Smooth muscle cell (in vitro differentiated cells): ENCODE results near the gene UNC5C. TPM values are rescaled to one million over a fixed set of nuclear protein-coding genes. Genes with fewer than 3 reads are reported as not detected.

Experiments used
- DNase-seq: peaks from one replicate; lab custom pipeline; 2025; ENCODE audit not compliant: unreplicated experiment; lab: John Stamatoyannopoulos, UW
- H2AFZ ChIP-seq: fragments of 200-600 bp; sonication (generic); 2 replicates; pipeline ENCODE4 v1.6.0; 2016; ENCODE audit warnings: antibody characterized with exemption, low read depth, mild to moderate bottlenecking
- H3F3A ChIP-seq: fragments of 200-600 bp; sonication (generic); 2 replicates; pipeline ENCODE4 v1.6.0; 2017; ENCODE audit warnings: antibody characterized with exemption, low read depth
- H3K27ac ChIP-seq: fragments of 200-600 bp; sonication (generic); 2 replicates; pipeline ENCODE4 v1.5.1; 2016; ENCODE audit warnings: low read depth, mild to moderate bottlenecking
- H3K27me3 ChIP-seq: fragments of 200-600 bp; sonication (generic); 2 replicates; pipeline ENCODE4 v1.6.1; 2016; ENCODE audit warnings: low read depth, mild to moderate bottlenecking
- H3K36me3 ChIP-seq: fragments of 200-600 bp; sonication (generic); 2 replicates; pipeline ENCODE4 v1.5.1; 2016; ENCODE audit warnings: low read depth
- H3K4me1 ChIP-seq: fragments of 200-600 bp; sonication (generic); 2 replicates; pipeline ENCODE4 v1.5.1; 2016; ENCODE audit warnings: low read depth
- H3K4me2 ChIP-seq: fragments of 200-600 bp; sonication (generic); 2 replicates; pipeline ENCODE4 v1.6.0; 2016; ENCODE audit warnings: mild to moderate bottlenecking
- H3K4me3 ChIP-seq: fragments of 200-600 bp; sonication (generic); 2 replicates; pipeline ENCODE4 v1.5.1; 2016; ENCODE audit warnings: mild to moderate bottlenecking
- H3K79me2 ChIP-seq: fragments of 200-600 bp; sonication (generic); 2 replicates; pipeline ENCODE4 v1.6.0; 2016; ENCODE audit warnings: low read depth, mild to moderate bottlenecking
- H3K9ac ChIP-seq: fragments of 200-600 bp; sonication (generic); 2 replicates; pipeline ENCODE4 v1.6.0; 2016; ENCODE audit warnings: low read depth
- H3K9me3 ChIP-seq: fragments of 200-600 bp; sonication (generic); replicated peaks from 2 replicates; pipeline ENCODE4 v1.5.1; 2016; ENCODE audit warnings: low read depth
- H4K20me1 ChIP-seq: fragments of 200-600 bp; sonication (generic); 2 replicates; pipeline ENCODE4 v1.6.0; 2016; ENCODE audit warnings: low read depth
- CTCF ChIP-seq: fragments of 200-600 bp; sonication (generic); IDR thresholded peaks from 2 replicates; pipeline ENCODE4 v1.5.1; 2017; ENCODE audit warnings: borderline replicate concordance, mild to moderate bottlenecking, antibody characterized with exemption; ENCODE audit not compliant: insufficient read depth, poor library complexity, severe bottlenecking
- WGBS: methylation state at CpG from one replicate; pipeline ENCODE4 v1.1.7; 2016; ENCODE audit warnings: low lambda C conversion rate; 5-methylcytosine and 5-hydroxymethylcytosine counted together
- polyA plus RNA-seq: library from polyadenylated mRNA; unstranded; fragments of >200 nt; fragmentation: Nextera tagmentation; extraction: Ambion mirVana; gene quantifications from 2 replicates; pipeline ENCODE4 v1.2.1, GENCODE V29; 2016
- total RNA-seq: library from RNA; depleted of rRNA; stranded (reverse); fragments of >200 nt; gene quantifications from 2 replicates; pipeline ENCODE4 v1.2.3, GENCODE V29; 2014

UNC5C gene
- total and polyA plus RNA-seq, 2 experiments from 2014 or later, result 2.0 to 15.6 TPM

- Histone ChIP-seq H3K9ac (no peak overlapping the region), H3K4me3 (no peak overlapping the region), H3K36me3 (no peaks in the 10 kb centered on the region), H4K20me1 (no peaks in the 10 kb centered on the region), H3K9me3 (no peaks in the 10 kb centered on the region), H3K27me3 (no peaks in the 10 kb centered on the region), H2AFZ (no peak overlapping the region), H3K4me1 (no peaks in the 10 kb centered on the region), H3F3A (no peaks in the 10 kb centered on the region), H3K4me2 (no peak overlapping the region), H3K79me2 (peaks cover 18% of the 10 kb centered on the region), H3K27ac (no peak overlapping the region)
- TF ChIP-seq CTCF, result no peak
- WGBS, result 100% methylated on average over 1 of the region's 1 CpG
- DNase-seq, result no peak
These were observed 223.1 kb downstream of the UNC5C start for GRCh38 chr4:95325665-95326064.

- H3K36me3 ChIP-seq, result no peaks in the 10 kb centered on the region
- no peak overlapping the region for H3K4me2 ChIP-seq
- H4K20me1 ChIP-seq, result no peaks in the 10 kb centered on the region
- no peak overlapping the region for H3K9ac ChIP-seq
- no peaks in the 10 kb centered on the region for H3F3A ChIP-seq
- no peaks in the 10 kb centered on the region for H3K9me3 ChIP-seq
- H3K4me1 ChIP-seq, result no peaks in the 10 kb centered on the region
- peaks cover 5% of the 10 kb centered on the region for H3K79me2 ChIP-seq
- no peak for DNase-seq
- H3K4me3 ChIP-seq, result no peak overlapping the region
- H3K27ac ChIP-seq, result no peak overlapping the region
- no peak for TF ChIP-seq CTCF
- no peak overlapping the region for H2AFZ ChIP-seq
- 92% methylated on average over 3 of the region's 3 CpGs for WGBS
- H3K27me3 ChIP-seq, result no peaks in the 10 kb centered on the region
These were observed 229.6 kb downstream of the UNC5C start for GRCh38 chr4:95319169-95319568.

GRCh38 chr4:95318483-95318882 is 230.3 kb downstream of the UNC5C start:
- H3K27me3 ChIP-seq, result no peaks in the 10 kb centered on the region

More at GRCh38 chr4:95318483-95318882, 230.3 kb downstream of the UNC5C start:
- H3K4me2 ChIP-seq, result no peak overlapping the region
- DNase-seq, result no peak
- no peak for TF ChIP-seq CTCF
- no peak overlapping the region for H3K4me3 ChIP-seq
- no peaks in the 10 kb centered on the region for H3K9me3 ChIP-seq
- H3K4me1 ChIP-seq, result no peaks in the 10 kb centered on the region
- peaks cover 5% of the 10 kb centered on the region for H3K79me2 ChIP-seq
- no peaks in the 10 kb centered on the region for H4K20me1 ChIP-seq
- no peaks in the 10 kb centered on the region for H3F3A ChIP-seq
- no peak overlapping the region for H3K9ac ChIP-seq
- 73% methylated on average over 1 of the region's 1 CpG for WGBS
- H2AFZ ChIP-seq, result no peak overlapping the region
- no peak overlapping the region for H3K27ac ChIP-seq
- no peaks in the 10 kb centered on the region for H3K36me3 ChIP-seq
